HS-27A (cell line): ENCODE results near the gene ATG4B.
"Not testable (repeated sequence)": the region's sequence is repeated elsewhere in the genome, so short reads cannot be mapped to it uniquely, and the experiment has no call there.

ENCODE experiments used
- DNase-seq: peaks from one replicate; pipeline ENCODE4 v3.0.0-alpha.2; 2012; ENCODE audit warnings: low read depth, missing footprints

ATG4B gene

DNA sequence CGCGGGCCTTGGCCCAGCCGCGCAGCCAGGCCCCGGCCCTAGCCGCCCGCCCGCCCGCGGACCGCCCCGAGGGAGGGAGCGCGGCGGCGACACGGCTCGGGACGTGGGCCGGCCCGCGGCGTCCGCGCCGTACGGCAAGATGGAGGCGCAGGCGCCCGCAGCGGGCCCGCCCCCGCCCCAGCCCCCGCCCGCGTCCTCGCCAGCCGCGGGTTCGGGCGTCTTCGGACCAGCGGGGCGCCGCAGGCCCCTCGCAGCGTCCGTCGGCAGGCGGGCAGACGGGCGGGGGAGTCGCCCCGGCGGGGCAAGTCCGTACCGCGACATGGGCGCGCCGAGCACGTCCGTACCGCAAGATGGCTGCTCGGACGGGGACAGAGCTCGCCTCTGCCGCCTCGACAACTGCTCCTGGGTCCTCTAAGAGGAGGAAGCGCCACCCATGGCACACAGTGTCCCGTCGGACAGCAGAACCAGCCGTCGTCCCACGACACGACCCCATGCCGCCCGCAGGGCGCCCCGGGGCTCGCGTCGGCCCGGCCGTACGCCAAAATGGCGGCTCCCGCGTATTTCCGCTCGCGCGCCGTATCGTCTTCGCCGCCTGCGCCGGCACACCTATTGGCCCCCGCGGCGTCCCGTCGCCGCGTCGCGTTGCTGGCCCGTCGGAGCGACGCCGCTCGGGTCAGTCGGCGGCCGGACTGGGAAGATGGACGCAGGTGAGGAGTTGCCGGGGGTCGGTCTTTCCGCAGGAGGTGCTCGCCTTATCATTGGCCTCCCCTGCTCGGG is at the start of gene ATG4B, which contains the start of gene THAP4:
Gene ATG4B, plus strand, starts transcription at position 676 of the 777 bp plus-strand sequence. Its CDS starts 22 bp downstream, at position 698.
Gene THAP4, minus strand, starts transcription at position 141 of the 777 bp plus-strand sequence. CDS start 141 bp downstream, outside the sequence.
- DNase-seq = no peak

GRCh38 chr2:241589863-241590262 is 47.6 kb upstream of the ATG4B start:
- DNase-seq = not testable (repeated sequence)

GRCh38 chr2:241590496-241591455 is 46.7 kb upstream of the ATG4B start:
- DNase-seq = not testable (repeated sequence)

- no peak for DNase-seq
These were observed 45.2 kb upstream of the ATG4B start for GRCh38 chr2:241592126-241592845.

DNA sequence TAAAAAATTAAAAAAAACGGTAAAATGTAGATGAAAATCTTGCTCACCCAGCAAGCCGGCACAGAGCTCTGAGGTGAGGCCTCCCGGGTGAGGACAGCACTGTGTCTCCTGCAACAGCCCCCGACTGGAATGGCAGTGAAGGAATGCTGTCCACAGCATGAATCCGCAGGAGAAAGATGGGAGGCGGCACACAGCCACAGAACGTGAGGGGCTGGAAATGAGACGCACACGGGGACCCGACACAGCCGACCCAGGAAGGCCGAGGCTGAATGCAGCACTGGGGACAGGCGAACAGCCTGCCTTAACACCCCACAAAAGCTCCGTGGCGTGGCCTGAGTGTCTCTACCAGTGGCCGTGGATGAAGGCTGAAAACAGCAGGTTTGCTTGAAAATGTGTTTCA is 44.2 kb upstream of the ATG4B start:
- DNase-seq = no peak

- DNase-seq = no peak
These were observed 41.8 kb upstream of the ATG4B start for GRCh38 chr2:241595600-241596140.

DNA sequence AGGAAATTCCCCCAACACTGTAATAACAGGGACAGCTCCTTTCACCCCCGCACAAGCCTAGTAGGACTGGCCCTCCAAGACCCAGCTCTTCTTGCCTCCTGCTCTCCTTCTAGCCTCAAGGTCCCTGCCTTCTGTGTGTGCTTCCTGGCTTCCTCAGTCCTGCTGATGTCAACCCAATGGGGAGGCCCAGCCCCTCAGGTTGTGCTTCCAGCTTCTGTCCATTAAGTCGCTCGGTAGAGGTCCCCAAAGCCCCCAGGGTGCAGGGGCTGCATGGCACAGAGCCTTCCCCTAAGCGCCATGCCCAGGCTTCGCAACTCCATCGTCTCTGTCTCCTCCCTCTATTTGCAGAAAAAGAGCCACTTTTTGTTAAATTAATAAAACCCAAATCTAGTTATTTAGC is 39.9 kb upstream of the ATG4B start:
- no peak for DNase-seq

DNA sequence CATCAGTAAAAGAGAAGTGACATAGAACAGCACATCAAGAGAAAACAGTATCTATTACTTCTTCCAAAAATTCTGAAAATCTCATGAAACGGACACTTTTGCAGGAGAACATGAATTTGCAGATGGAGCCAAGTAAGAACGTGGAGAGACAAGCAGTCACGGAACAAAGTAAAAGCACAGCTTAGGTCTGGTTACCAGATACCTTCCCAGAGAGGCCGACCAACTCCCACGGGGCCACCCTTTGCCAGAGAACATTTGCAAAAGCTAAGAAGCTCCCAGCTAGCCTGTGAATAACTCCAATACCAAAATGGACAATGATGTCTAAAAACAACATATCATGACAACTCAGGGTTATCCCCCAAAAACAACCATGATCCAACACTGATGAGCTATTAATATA is 39.4 kb upstream of the ATG4B start:
- no peak for DNase-seq

GRCh38 chr2:241598487-241598886 is 39.0 kb upstream of the ATG4B start:
- no peak for DNase-seq

- DNase-seq = no peak
These were observed 37.9 kb upstream of the ATG4B start for GRCh38 chr2:241599615-241600014.

DNA sequence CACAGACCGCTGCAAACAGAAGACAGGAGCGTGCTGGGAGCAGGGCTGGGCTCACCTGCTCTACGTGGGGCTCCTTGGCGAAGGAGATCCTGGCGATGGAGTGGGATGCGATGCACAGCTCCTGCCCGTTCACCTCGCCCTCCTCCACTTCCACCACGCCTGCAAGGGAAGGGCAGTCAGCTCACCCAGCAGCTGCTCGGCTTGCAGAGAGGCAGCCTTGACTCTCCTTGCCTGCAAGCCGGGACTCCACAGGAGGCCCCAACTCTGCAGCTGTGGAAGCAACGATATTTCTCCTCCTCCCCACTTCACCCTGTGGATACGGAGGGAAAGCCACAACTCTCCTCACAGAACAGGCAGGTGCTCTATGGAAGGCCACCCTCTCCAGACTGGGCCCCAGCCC is 35.7 kb upstream of the ATG4B start:
- DNase-seq = no peak

GRCh38 chr2:241602720-241603119 is 34.8 kb upstream of the ATG4B start:
- no peak for DNase-seq

DNA sequence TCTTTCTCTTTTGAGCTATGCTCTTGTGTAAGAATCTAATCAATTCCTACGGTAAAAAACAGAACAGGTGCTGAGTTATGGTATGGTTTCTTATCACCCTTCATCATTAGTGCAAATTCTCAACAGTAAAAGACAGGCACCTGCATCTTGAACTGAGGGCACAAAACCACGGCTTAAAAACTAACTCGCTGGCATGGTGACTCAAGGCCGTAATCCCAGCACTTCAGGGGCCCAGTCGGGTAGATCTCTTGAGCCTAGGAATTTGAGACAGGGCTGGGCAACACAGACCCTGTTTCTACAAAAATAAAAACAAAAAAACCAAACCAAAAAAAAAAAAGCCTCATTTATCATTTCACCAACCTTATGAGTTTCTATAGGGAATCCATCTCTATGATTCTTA is 33.8 kb upstream of the ATG4B start:
- no peak for DNase-seq

DNA sequence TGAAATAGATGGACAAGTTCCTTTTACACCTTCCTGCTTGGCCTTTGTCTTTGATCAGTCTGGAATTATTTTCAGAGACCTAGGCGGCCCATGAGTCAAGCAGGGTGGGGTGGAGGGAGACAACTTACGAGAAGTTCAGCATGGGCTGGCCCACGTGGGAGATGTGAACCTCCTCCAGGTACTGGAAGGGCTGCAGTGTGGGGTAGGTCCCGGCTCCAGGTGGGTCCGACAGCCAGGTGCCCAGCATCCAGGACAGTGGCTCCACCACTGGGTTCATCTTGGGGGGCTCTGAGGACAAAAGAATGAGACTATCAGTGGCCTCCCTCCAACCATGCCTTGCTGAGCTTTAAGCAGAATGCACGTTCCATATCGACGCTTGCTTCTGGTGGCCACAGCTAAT is 31.3 kb upstream of the ATG4B start:
- no peak for DNase-seq

DNA sequence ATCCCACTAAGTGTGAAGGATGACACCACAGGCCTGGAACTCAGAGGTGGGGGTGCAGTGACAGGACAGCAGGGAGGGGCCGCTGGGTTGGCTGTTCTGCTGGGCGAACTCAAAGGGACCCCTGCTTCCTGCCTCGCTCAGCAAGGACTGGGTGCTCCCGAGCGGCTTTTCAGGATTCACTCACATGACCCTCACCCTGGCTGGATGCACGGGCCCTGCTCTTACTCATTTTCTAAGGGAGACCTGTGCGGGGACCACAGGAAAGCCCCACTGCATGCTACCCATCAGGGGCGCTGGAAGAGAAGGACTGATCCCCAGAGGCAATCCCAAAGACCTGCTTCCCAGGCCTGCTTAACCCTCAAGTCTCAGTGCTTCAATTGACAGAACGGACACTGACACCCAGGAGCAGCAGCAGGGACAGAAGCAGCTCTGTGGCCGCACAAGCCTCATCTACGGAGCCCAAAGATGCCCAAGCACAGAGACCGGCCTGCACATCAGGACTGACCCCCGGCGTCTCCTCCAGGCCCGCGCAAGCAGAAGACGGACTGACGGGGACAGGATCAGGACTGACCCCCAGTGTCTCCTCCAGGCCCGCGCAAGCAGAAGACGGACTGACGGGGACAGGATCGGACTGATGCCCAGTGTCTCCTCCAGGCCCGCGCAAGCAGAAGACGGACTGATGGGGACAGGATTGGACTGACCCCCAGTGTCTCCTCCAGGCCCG is 30.2 kb upstream of the ATG4B start:
- no peak for DNase-seq

GRCh38 chr2:241608881-241609280 is 28.6 kb upstream of the ATG4B start:
- DNase-seq = no peak

DNA sequence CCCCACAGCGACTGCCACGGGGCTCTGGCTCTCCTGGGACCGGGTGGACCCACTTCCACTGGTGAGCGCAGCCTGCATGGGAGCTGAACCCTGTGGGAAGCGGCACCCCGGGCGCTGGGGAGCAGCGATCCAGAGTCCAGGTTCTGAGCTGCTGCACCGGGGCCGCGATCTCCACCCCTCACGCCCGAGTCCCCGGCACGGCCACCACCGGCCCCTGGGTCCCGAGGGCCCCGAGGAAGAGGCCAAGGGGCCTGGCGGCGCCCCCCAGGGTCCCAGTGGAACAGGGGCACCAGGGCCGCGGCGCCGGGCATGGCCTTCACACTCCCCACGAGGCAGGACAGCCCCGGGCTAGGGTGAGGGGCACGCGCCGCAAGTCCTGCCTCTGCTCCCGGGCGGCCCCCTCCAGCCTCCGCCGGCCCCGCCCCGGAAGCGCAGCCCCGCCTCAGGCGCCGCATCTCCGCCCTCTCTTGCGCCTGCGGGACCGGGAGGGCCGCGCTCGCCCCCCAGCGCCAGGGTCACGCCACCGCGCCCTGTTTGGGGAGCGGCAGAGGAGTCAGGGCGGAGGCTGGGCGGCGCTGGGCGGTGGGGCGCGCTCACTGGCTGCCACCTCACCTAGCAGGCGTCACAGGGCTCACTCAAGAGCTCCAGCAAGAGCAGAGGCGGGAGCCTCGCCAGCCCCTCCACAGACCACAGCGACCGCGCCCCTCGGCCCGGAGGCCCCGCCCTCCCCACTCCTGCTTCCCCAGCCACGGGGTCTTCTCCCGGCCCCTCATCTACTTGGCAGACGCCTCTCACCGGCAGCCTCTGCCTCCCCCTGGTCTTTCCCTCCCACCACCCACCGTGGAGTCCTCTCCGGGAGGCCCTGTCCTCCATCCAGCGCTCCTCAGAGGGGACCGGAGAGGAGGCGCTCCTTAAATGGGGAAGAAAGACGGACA is 27.4 kb upstream of the ATG4B start:
- DNase-seq = no peak

GRCh38 chr2:241611062-241611461 is 26.4 kb upstream of the ATG4B start:
- no peak for DNase-seq

- DNase-seq = no peak
These were observed 25.1 kb upstream of the ATG4B start for GRCh38 chr2:241612156-241613016.
